ENCODE results near the gene SPANXD. TPM values are rescaled to one million over a fixed set of nuclear protein-coding genes. Genes with fewer than 3 reads are reported as not detected.

SPANXD gene
- total RNA-seq, 2 experiments from 2014 or later: not detected

Other genes starting within 250 kb of the SPANXD start
- not detected for gene SPANXA1, start 114.0 kb downstream of the SPANXD start, total RNA-seq
- gene SPANXA2, start 109.0 kb downstream of the SPANXD start, total RNA-seq: not detected
- gene MAGEC3, start 139.6 kb upstream of the SPANXD start, total RNA-seq: not detected
- gene MAGEC1, start 205.2 kb upstream of the SPANXD start, total RNA-seq: not detected